Measurements from ENCODE around the gene KRTAP1-5. TPM values are rescaled to one million over a fixed set of nuclear protein-coding genes. Genes with fewer than 3 reads are reported as not detected.

KRTAP1-5 gene
- total and polyA plus RNA-seq, 2 experiments from 2014 or later: not detected

- H3F3A ChIP-seq (replicated peaks; ENCODE audit: low read depth): no peaks in the 10 kb centered on the region
- peaks cover 25% of the 10 kb centered on the region for H3K4me1 ChIP-seq (ENCODE audit: insufficient read depth)
- H2AFZ ChIP-seq: no peak overlapping the region
- H3K4me3 ChIP-seq: no peak overlapping the region
- H3K27me3 ChIP-seq (ENCODE audit: insufficient read depth): no peaks in the 10 kb centered on the region
- H3K27me3 Mint-ChIP-seq (ENCODE audit: insufficient read depth, low read depth, poor library complexity): peaks cover 2% of the 10 kb centered on the region
- no peaks in the 10 kb centered on the region for H3K36me3 Mint-ChIP-seq (ENCODE audit: low read depth)
- H3K4me2 ChIP-seq: peak overlapping the region; percentile 13
- H3K27ac ChIP-seq (ENCODE audit: low read depth): no peak overlapping the region
- no peaks in the 10 kb centered on the region for H3K36me3 ChIP-seq (ENCODE audit: insufficient read depth)
- DNase-seq (ENCODE audit: low spot score) (peak; percentile 41), ATAC-seq (peak; percentile 57)
- H4K20me1 ChIP-seq (replicated peaks; ENCODE audit: insufficient read depth): no peaks in the 10 kb centered on the region
- H3K4me3 Mint-ChIP-seq: no peak overlapping the region
- H3K27ac Mint-ChIP-seq: 0 out of 2 replicates have a peak overlapping the region, but pooled peaks have one; percentile 36
- no peaks in the 10 kb centered on the region for H3K79me2 ChIP-seq (replicated peaks; ENCODE audit: insufficient read depth)
- H3K9me2 ChIP-seq (ENCODE audit: insufficient read depth): no peaks in the 10 kb centered on the region
- peaks cover 25% of the 10 kb centered on the region for H3K4me1 Mint-ChIP-seq
- no peaks in the 10 kb centered on the region for H3K9me3 Mint-ChIP-seq
- TF ChIP-seq CTCF (conservative IDR thresholded peaks at IDR 0.05; ENCODE audit: low read depth in 2 of 2) (no peak), ZNF114 (CRISPR knock-in tag; IDR thresholded peaks at IDR 0.05) (no peak), STAT1 (IDR thresholded peaks at IDR 0.05; ENCODE audit: unreplicated experiment) (no peak), ZNF331 (CRISPR knock-in tag; IDR thresholded peaks at IDR 0.05; ENCODE audit: low read depth) (no peak), EZH2phosphoT487 (IDR thresholded peaks at IDR 0.05; ENCODE audit: unreplicated experiment) (no peak), EZH2 (IDR thresholded peaks at IDR 0.05; ENCODE audit: low read depth, unreplicated experiment) (no peak), ZNF462 (CRISPR knock-in tag; IDR thresholded peaks at IDR 0.05) (no peak), NANOG (IDR thresholded peaks at IDR 0.05; ENCODE audit: borderline replicate concordance) (no peak)
- TF ChIP-seq, protein P1, sequence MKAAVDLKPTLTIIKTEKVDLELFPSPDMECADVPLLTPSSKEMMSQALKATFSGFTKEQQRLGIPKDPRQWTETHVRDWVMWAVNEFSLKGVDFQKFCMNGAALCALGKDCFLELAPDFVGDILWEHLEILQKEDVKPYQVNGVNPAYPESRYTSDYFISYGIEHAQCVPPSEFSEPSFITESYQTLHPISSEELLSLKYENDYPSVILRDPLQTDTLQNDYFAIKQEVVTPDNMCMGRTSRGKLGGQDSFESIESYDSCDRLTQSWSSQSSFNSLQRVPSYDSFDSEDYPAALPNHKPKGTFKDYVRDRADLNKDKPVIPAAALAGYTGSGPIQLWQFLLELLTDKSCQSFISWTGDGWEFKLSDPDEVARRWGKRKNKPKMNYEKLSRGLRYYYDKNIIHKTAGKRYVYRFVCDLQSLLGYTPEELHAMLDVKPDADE (IDR thresholded peaks at IDR 0.05): no peak
- TF ChIP-seq, protein P2, sequence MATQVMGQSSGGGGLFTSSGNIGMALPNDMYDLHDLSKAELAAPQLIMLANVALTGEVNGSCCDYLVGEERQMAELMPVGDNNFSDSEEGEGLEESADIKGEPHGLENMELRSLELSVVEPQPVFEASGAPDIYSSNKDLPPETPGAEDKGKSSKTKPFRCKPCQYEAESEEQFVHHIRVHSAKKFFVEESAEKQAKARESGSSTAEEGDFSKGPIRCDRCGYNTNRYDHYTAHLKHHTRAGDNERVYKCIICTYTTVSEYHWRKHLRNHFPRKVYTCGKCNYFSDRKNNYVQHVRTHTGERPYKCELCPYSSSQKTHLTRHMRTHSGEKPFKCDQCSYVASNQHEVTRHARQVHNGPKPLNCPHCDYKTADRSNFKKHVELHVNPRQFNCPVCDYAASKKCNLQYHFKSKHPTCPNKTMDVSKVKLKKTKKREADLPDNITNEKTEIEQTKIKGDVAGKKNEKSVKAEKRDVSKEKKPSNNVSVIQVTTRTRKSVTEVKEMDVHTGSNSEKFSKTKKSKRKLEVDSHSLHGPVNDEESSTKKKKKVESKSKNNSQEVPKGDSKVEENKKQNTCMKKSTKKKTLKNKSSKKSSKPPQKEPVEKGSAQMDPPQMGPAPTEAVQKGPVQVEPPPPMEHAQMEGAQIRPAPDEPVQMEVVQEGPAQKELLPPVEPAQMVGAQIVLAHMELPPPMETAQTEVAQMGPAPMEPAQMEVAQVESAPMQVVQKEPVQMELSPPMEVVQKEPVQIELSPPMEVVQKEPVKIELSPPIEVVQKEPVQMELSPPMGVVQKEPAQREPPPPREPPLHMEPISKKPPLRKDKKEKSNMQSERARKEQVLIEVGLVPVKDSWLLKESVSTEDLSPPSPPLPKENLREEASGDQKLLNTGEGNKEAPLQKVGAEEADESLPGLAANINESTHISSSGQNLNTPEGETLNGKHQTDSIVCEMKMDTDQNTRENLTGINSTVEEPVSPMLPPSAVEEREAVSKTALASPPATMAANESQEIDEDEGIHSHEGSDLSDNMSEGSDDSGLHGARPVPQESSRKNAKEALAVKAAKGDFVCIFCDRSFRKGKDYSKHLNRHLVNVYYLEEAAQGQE (IDR thresholded peaks at IDR 0.05; ENCODE audit: unreplicated experiment): no peak
Observed at GRCh38 chr17:41037853-41038350, 10.9 kb upstream of the KRTAP1-5 start.

Measured in GM23338 (cell line).